Measurements from ENCODE around the gene SLC26A9. TPM values are rescaled to one million over a fixed set of nuclear protein-coding genes. Genes with fewer than 3 reads are reported as not detected.

Gene SLC26A9
- total RNA-seq, 1 experiment from 2014 or later = 0.15 TPM

- Mint-ChIP-seq H3K9me3 (no peaks in the 10 kb centered on the region), H3K4me3 (peak overlapping the region; percentile 25; the same call in 1 of the 2 replicates), H3K27ac (no peak overlapping the region), H3K27me3 (ENCODE audit: low read depth) (peaks cover 4% of the 10 kb centered on the region), H3K36me3 (no peaks in the 10 kb centered on the region), H3K4me1 (peaks cover 27% of the 10 kb centered on the region)
- ATAC-seq = peak; percentile 96
- CTCF ChIA-PET = interaction anchor here (0.5 to 7.0 kb wide), 9 partner anchors 8 to 42 kb away, joined by 3 to 61 read pairs (median 3); no protein-coding TSS in a partner anchor
- POLR2A ChIA-PET = no interaction called here
- TF ChIP-seq JAZF1 (CRISPR knock-in tag; IDR thresholded peaks at IDR 0.05) (no peak), MXD4 (CRISPR knock-in tag; IDR thresholded peaks at IDR 0.05; ENCODE audit: borderline replicate concordance) (no peak), AR (CRISPR knock-in tag; IDR thresholded peaks at IDR 0.05) (no peak), EMX1 (CRISPR knock-in tag; IDR thresholded peaks at IDR 0.05) (no peak), ATF3 (CRISPR knock-in tag; conservative IDR thresholded peaks at IDR 0.05) (no peak), ZNF263 (CRISPR knock-in tag; IDR thresholded peaks at IDR 0.05; ENCODE audit: low read depth) (no peak), PRRX2 (CRISPR knock-in tag; IDR thresholded peaks at IDR 0.05) (no peak), IRF1 (CRISPR knock-in tag; IDR thresholded peaks at IDR 0.05) (no peak), STAT6 (CRISPR knock-in tag; conservative IDR thresholded peaks at IDR 0.05; ENCODE audit: low read depth) (no peak), ZNF512 (CRISPR knock-in tag; IDR thresholded peaks at IDR 0.05; ENCODE audit: borderline replicate concordance) (no peak), SMAD4 (CRISPR knock-in tag; IDR thresholded peaks at IDR 0.05) (no peak), USF1 (CRISPR knock-in tag; IDR thresholded peaks at IDR 0.05) (peak; percentile 29; the same call in 1 of the 2 replicates), CTCF (IDR thresholded peaks at IDR 0.05) (peak; percentile 48; the same call in 1 of the 2 replicates), ZNF281 (CRISPR knock-in tag; IDR thresholded peaks at IDR 0.05) (peak; percentile 76; the same call in 1 of the 2 replicates), CBFB (CRISPR knock-in tag; IDR thresholded peaks at IDR 0.05; ENCODE audit: low read depth) (no peak), ZNF121 (CRISPR knock-in tag; IDR thresholded peaks at IDR 0.05) (no peak), USF2 (CRISPR knock-in tag; IDR thresholded peaks at IDR 0.05) (peak; percentile 42; the same call in 1 of the 2 replicates)
- DNase-seq (ENCODE audit: low spot score) = peak; percentile 79
These were observed 3.4 kb downstream of the SLC26A9 start for GRCh38 chr1:205939690-205940330.
